ENCODE measurements around the gene ANXA4. TPM values are rescaled to one million over a fixed set of nuclear protein-coding genes. Genes with fewer than 3 reads are reported as not detected.
A peak's percentile ranks its signal among the peaks of the same experiment; 100 is the strongest.
"Not testable (repeated sequence)": the region's sequence is repeated elsewhere in the genome, so short reads cannot be mapped to it uniquely, and the experiment has no call there.

ANXA4 gene
- total RNA-seq, 2 experiments from 2014 or later, result 86.9 to 90.4 TPM

DNA sequence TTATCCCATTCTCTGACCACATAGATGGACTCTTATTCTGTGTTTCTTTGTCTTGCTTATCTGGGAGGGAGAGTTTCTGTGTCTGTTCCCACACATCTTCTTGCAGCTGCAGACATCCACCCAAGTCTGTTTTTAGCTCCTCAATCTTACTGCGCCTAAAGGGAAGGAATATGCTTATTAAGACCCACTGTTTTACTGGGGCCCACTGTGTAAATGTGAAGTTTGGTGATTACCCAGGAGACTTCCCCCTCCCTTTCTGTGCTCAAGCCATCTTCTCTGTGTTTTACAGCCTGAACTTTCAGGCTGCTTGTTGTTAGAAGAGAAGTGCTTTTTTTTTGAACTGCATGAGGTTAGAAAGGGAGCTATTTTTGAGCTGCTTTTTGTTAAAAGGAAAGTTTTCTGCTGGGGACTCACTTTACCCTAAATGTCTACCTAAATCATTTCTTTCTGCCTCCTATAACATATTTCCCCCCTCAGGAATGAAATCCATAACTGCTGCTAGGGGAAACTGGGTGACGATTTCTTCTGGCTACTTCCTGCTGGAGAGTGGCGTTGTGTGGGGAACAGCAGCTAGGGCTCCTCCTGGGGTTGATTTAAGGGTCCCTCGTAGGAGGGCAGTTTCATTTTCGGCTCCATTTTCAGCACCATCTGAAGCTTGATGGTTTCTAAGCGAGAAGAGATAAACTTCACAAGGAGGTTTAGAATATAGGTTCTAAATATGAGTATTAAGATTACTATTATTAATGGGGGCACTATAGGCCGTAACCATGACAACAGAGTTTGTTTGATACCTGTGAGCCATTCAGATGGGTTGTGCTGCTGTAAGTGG is 48.1 kb downstream of the ANXA4 start:
- Mint-ChIP-seq H3K36me3 (ENCODE audit: low read depth) (peaks cover 26% of the 10 kb centered on the region), H3K27ac (peak overlapping the region; percentile 33), H3K9me3 (no peaks in the 10 kb centered on the region), H3K4me3 (no peak overlapping the region), H3K4me1 (peaks cover 12% of the 10 kb centered on the region), H3K27me3 (no peaks in the 10 kb centered on the region)
- DNase-seq, result no peak
- CTCF ChIA-PET, result interaction anchor here (0.9 to 2.6 kb wide), 3 partner anchors 26 to 65 kb away, joined by 6 to 9 read pairs (median 6); no protein-coding TSS in a partner anchor
- POLR2A ChIA-PET, result no interaction called here

GRCh38 chr2:69790601-69790959 is 48.6 kb downstream of the ANXA4 start:
- H3K27ac Mint-ChIP-seq, result no peak overlapping the region
- H3K36me3 Mint-ChIP-seq (ENCODE audit: low read depth), result peaks cover 26% of the 10 kb centered on the region
- ChIA-PET POLR2A (no interaction called here), CTCF (interaction anchor here (0.9 to 2.6 kb wide), 3 partner anchors 26 to 66 kb away, joined by 6 to 9 read pairs (median 6); no protein-coding TSS in a partner anchor)
- no peaks in the 10 kb centered on the region for H3K27me3 Mint-ChIP-seq
- DNase-seq, result no peak
- H3K4me1 Mint-ChIP-seq, result peaks cover 12% of the 10 kb centered on the region
- no peaks in the 10 kb centered on the region for H3K9me3 Mint-ChIP-seq
- H3K4me3 Mint-ChIP-seq, result no peak overlapping the region

DNA sequence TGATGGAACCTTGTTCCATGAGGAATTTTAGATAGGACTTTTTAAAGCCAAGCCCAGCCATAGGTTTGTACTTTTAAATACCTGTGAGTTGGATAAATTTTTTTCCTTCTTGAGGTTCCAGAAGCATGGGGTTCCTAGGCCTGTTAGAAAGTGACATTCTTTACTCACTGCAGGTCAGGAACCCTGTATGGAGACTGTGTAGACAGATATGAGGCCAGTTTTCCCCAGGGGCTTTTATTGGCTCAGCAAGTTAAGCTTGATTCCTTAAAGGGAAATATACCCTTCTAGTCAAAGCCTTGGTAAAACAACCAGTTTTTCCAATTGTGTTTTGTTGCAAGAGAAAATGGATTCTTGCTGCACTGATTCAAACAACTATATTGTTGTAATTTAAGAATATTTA is 49.1 kb downstream of the ANXA4 start:
- DNase-seq, result no peak
- H3K27ac Mint-ChIP-seq, result no peak overlapping the region
- H3K4me3 Mint-ChIP-seq, result no peak overlapping the region
- H3K9me3 Mint-ChIP-seq, result no peaks in the 10 kb centered on the region
- H3K4me1 Mint-ChIP-seq, result peaks cover 12% of the 10 kb centered on the region
- POLR2A ChIA-PET, result no interaction called here
- H3K27me3 Mint-ChIP-seq, result no peaks in the 10 kb centered on the region
- CTCF ChIA-PET, result interaction anchor here (2.6 kb wide), 1 partner anchor 66 kb away, joined by 9 read pairs; no protein-coding TSS in a partner anchor
- H3K36me3 Mint-ChIP-seq (ENCODE audit: low read depth), result peaks cover 26% of the 10 kb centered on the region

DNA sequence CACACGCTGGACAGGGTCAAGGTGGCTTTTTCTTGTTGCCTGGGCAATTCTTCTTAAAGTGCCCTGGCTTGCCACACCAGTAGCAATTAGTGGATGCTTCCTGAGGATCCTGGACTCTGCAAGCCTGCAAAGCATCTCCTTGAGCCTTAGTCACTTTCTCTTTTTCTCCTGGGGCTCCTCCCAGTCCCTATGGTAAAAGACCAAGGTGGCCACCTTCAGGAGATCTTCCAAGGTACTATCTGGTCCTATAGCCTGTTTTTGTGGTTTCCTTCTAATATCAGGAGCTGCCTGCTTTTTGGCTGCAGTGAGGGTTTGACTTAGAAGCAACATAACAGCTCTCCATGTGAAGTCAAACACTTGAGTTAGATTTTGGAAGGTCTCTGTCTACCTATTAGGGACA is 54.2 kb downstream of the ANXA4 start:
- peaks cover 11% of the 10 kb centered on the region for H3K4me1 Mint-ChIP-seq
- POLR2A ChIA-PET, result no interaction called here

DNA sequence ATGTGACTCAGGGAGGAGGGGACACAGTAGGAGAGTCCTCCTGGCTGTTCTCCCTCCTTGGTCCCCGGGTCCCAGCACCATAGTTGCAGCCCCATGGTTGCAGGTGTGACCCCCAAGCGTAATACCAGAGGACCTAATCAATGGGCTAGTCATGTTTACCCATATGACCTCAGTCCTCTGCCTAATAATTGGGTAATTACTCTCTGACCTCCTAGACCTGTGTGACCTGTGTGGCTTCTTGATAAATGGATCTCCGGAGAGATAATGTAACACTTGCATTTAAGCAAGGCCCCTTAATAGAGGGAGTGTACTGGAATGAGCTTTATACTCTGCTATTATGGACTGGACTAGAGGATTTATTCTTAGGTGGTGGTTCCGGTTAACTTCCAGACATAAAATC is 55.3 kb downstream of the ANXA4 start:
- no peak overlapping the region for H3K4me3 Mint-ChIP-seq
- H3K27ac Mint-ChIP-seq, result no peak overlapping the region
- H3K36me3 Mint-ChIP-seq (ENCODE audit: low read depth), result peaks cover 11% of the 10 kb centered on the region
- H3K27me3 Mint-ChIP-seq, result no peaks in the 10 kb centered on the region
- ChIA-PET CTCF (interaction anchor here (2.0 kb wide), 1 partner anchor 72 kb away, joined by 6 read pairs; no protein-coding TSS in a partner anchor), POLR2A (interaction anchor here (1.4 kb wide), 1 partner anchor 22 kb away, joined by 3 read pairs; no protein-coding TSS in a partner anchor)
- H3K9me3 Mint-ChIP-seq, result no peaks in the 10 kb centered on the region
- H3K4me1 Mint-ChIP-seq, result peaks cover 17% of the 10 kb centered on the region
- no peak for DNase-seq

More for the DNA sequence above, 54.2 kb downstream of the ANXA4 start:
- no peaks in the 10 kb centered on the region for H3K9me3 Mint-ChIP-seq
- no peak for DNase-seq
- H3K4me3 Mint-ChIP-seq, result no peak overlapping the region
- H3K27me3 Mint-ChIP-seq, result no peaks in the 10 kb centered on the region
- CTCF ChIA-PET, result interaction anchor here (2.0 kb wide), 1 partner anchor 71 kb away, joined by 6 read pairs; no protein-coding TSS in a partner anchor
- peaks cover 4% of the 10 kb centered on the region for H3K36me3 Mint-ChIP-seq (ENCODE audit: low read depth)
- no peak overlapping the region for H3K27ac Mint-ChIP-seq

DNA sequence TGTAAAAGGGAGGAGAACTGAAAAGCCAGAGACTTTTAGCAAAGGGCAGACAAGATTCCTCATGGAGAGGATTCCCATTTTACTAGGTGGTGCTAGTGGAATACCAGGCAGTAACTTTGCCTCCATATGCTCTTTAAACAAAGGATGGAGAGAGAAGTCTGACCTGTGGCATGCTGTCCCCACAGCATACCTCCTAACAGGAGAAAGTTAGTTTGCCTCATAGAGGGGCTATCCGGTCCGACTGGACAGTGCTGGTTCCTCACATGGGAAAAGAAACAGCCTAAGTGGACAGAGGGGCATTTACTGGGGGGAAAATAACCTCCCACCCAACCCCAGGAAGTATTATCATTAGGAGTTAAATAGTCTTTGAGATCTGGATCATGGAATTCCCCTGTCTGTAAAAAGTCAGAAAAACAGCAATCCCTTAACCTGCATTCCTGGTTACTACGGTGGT is 55.9 kb downstream of the ANXA4 start:
- Mint-ChIP-seq H3K27ac (no peak overlapping the region), H3K36me3 (ENCODE audit: low read depth) (peaks cover 12% of the 10 kb centered on the region), H3K27me3 (no peaks in the 10 kb centered on the region), H3K9me3 (no peaks in the 10 kb centered on the region), H3K4me1 (peaks cover 17% of the 10 kb centered on the region), H3K4me3 (no peak overlapping the region)
- ChIA-PET CTCF (no interaction called here), POLR2A (interaction anchor here (1.4 kb wide), 1 partner anchor 23 kb away, joined by 3 read pairs; no protein-coding TSS in a partner anchor)
- no peak for DNase-seq

DNA sequence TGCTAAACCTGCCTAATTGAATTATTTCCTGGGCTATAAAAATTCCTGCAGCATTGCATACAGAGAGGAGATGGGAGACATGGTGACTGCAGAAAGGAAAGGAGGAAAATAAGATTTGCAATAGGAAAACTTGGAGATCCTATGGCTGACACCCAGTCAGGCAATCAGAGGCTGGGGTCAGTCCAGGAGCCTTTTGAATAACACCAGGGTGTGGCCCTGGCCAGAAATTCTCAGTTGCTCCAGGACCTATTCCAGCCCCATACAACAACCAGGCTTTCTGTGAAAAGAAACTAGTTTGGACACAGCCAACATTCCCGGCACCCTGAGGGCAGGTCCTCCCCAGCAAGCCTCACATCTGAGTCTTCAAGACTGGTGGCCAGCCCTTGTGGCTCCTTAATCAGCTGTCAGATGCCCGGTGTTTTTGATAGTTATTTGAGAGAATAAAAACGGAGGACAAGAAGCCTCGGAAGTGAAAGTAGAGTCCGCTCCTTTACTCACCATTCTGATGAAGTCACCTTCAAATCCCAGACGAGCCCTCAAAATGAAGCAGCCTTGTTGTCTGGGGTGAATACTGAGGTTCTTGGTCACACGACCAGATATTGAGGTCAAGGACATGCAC is 56.5 kb downstream of the ANXA4 start:
- DNase-seq, result no peak
- ChIA-PET CTCF (interaction anchor here (1.1 to 2.0 kb wide), 3 partner anchors 13 to 74 kb away, joined by 3 to 7 read pairs (median 5); no protein-coding TSS in a partner anchor), POLR2A (no interaction called here)
- Mint-ChIP-seq H3K27ac (no peak overlapping the region), H3K27me3 (no peaks in the 10 kb centered on the region), H3K9me3 (no peaks in the 10 kb centered on the region), H3K4me3 (no peak overlapping the region), H3K4me1 (peaks cover 20% of the 10 kb centered on the region), H3K36me3 (ENCODE audit: low read depth) (peaks cover 15% of the 10 kb centered on the region)

DNA sequence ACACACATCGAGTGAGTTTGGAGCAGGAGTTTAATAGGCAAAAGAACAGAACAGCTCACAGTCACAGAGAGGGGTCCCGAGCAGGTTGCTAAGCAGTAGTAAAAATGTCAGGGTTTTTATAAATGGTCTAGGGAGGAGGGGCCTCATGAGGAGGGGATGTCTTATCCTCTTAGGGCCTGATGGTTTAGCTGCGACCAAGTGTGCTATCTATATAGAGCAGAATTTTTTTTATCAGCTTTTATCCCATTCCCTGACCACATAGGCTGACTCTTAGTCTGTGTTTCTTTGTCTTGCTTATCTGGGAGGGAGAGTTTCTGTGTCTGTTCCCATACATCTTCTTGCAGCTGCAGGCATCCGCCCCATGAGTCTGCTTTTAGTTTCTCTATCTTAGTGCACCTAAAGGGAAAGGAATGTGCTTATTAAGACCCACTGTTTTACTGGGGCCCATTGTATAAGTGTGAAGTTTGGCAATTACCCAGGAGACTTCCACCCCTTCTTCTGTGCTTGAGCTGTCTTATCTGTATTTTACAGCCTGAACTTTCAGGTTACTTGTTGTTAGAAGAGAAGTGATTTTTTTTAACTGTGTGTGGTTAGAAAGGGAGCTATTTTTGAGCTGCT is 57.1 kb downstream of the ANXA4 start:
- H3K27ac Mint-ChIP-seq, result no peak overlapping the region
- no peak for DNase-seq
- ChIA-PET CTCF (interaction anchor here (0.6 to 2.0 kb wide), 4 partner anchors 12 to 80 kb away, joined by 3 to 7 read pairs (median 4); no protein-coding TSS in a partner anchor), POLR2A (no interaction called here)
- no peak overlapping the region for H3K4me3 Mint-ChIP-seq
- H3K4me1 Mint-ChIP-seq, result peaks cover 24% of the 10 kb centered on the region
- H3K27me3 Mint-ChIP-seq, result no peaks in the 10 kb centered on the region
- H3K36me3 Mint-ChIP-seq (ENCODE audit: low read depth), result peaks cover 19% of the 10 kb centered on the region
- no peaks in the 10 kb centered on the region for H3K9me3 Mint-ChIP-seq

DNA sequence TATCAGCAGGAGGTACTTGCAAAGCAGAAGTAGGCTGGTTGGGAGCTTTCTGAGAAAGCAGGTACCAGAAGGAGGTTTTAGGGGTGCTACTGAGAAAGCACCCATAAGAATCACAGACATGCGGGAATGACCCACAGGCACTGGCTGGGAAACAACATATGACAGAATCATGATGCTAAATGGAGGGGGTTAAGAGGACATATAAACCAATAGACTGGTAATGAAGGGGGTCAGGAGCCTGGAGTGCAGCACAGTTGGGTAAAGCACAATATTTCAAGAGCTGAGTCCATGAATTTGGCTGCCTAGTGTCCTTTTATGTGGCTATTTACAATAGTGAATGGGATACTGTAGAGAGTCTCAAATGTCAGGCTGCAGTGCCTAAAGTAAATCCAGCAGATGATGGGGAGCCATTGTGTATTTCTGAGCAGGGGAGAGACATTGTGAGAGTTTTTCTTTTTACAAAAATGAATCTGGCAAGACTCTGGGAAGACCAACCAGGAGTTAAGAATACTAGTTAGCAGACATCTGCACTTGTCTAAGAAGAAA is 59.9 kb downstream of the ANXA4 start:
- H3K27ac Mint-ChIP-seq, result peak overlapping the region; percentile 9
- no peak overlapping the region for H3K4me3 Mint-ChIP-seq
- H3K4me1 Mint-ChIP-seq, result peaks cover 35% of the 10 kb centered on the region
- H3K9me3 Mint-ChIP-seq, result no peaks in the 10 kb centered on the region
- ChIA-PET CTCF (no interaction called here), POLR2A (interaction anchor here (0.6 to 1.7 kb wide), 2 partner anchors 9 to 26 kb away, joined by 3 read pairs; no protein-coding TSS in a partner anchor)
- H3K27me3 Mint-ChIP-seq, result no peaks in the 10 kb centered on the region
- no peak for DNase-seq
- peaks cover 34% of the 10 kb centered on the region for H3K36me3 Mint-ChIP-seq (ENCODE audit: low read depth)

DNA sequence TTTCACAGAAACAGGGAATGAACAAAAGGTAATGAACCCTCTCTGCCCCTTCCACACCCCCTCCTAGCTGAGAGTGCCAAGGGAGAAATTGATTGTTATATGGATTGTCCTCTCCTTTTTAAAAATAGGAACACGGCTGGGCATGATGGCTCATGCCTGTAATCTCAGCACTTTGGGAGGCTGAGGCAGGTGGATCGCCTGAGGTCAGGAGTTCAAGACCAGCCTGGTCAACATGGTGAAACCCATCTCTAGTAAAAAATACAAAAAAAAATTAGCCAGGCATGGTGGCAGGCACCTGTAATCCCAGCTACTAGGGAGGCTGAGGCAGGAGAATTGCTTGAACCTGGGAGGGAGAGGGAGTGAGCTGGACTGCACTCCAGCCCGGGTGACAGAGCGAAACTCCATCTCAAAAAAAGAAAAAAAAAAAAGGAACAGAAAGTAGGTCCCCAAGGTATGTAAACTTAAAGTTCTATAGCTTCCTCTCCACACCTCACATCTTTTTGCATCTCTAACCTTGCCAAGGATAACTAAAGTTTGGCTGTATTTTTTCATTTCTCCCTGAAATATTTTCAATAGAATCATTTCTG is 60.9 kb downstream of the ANXA4 start:
- POLR2A ChIA-PET, result interaction anchor here (1.7 kb wide), 1 partner anchor 27 kb away, joined by 3 read pairs; no protein-coding TSS in a partner anchor
- H3K4me3 Mint-ChIP-seq, H3K27ac Mint-ChIP-seq: not testable (repeated sequence)

GRCh38 chr2:69804416-69804815 is 62.5 kb downstream of the ANXA4 start:
- Mint-ChIP-seq H3K9me3 (no peaks in the 10 kb centered on the region), H3K4me3 (peak overlapping the region; percentile 31), H3K27ac (peak overlapping the region; percentile 71), H3K4me1 (peaks cover 27% of the 10 kb centered on the region), H3K36me3 (ENCODE audit: low read depth) (peaks cover 40% of the 10 kb centered on the region), H3K27me3 (no peaks in the 10 kb centered on the region)
- POLR2A ChIA-PET, result no interaction called here
- DNase-seq, result no peak
- CTCF ChIA-PET, result interaction anchor here (0.7 to 2.1 kb wide), 3 partner anchors 11 to 78 kb away, joined by 3 to 9 read pairs (median 3); no protein-coding TSS in a partner anchor

More for the DNA sequence above, 60.9 kb downstream of the ANXA4 start:
- not testable (repeated sequence) for DNase-seq, H3K9me3 Mint-ChIP-seq, H3K27me3 Mint-ChIP-seq
- CTCF ChIA-PET, result interaction anchor here (0.7 to 1.7 kb wide), 4 partner anchors 9 to 78 kb away, joined by 3 to 13 read pairs (median 4); no protein-coding TSS in a partner anchor
- peaks cover 35% of the 10 kb centered on the region for H3K36me3 Mint-ChIP-seq (ENCODE audit: low read depth)
- peaks cover 35% of the 10 kb centered on the region for H3K4me1 Mint-ChIP-seq

DNA sequence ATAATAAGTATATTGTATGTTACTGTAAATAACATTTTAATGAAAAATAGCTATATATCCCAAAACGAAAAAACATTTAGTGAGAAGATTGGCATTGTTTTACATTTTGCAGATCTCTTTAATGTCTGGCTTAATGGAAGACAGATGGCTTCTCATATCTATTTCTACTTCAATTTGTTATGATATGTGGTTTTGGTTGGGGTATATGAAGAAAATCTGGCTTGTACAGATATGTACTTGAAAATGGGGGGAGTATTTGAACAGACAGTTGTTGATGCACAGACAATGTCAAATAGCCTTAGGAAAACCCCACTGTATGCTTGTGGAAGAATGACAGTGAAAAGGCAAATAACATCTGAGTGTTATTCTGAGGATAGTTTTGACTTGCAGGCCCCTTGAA is 64.0 kb downstream of the ANXA4 start:
- no peaks in the 10 kb centered on the region for H3K27me3 Mint-ChIP-seq
- H3K4me3 Mint-ChIP-seq, result no peak overlapping the region
- peaks cover 43% of the 10 kb centered on the region for H3K36me3 Mint-ChIP-seq (ENCODE audit: low read depth)
- H3K4me1 Mint-ChIP-seq, result peaks cover 24% of the 10 kb centered on the region
- DNase-seq, result no peak
- no peak overlapping the region for H3K27ac Mint-ChIP-seq
- H3K9me3 Mint-ChIP-seq, result no peaks in the 10 kb centered on the region
- POLR2A ChIA-PET, result no interaction called here
- CTCF ChIA-PET, result interaction anchor here (2.1 kb wide), 1 partner anchor 10 kb away, joined by 9 read pairs; no protein-coding TSS in a partner anchor
